CD4-positive, alpha-beta T cell treated with Interleukin-1 beta for 1 hour (primary cell): ENCODE measurements around the gene USP47.

ENCODE experiments used
- DNase-seq, 2 donors: peaks; one replicate each; pipeline ENCODE4 v3.0.0-alpha.2; 2020 to 2022

Gene USP47

GRCh38 chr11:11946878-11947277, 105.1 kb downstream of the USP47 start:
- no peak for DNase-seq

- no peak for DNase-seq
These were observed 106.1 kb downstream of the USP47 start for GRCh38 chr11:11947825-11948224.

- no peak for DNase-seq
These were observed 106.6 kb downstream of the USP47 start for GRCh38 chr11:11948242-11948947.

- no peak for DNase-seq
These were observed 107.7 kb downstream of the USP47 start for GRCh38 chr11:11949482-11949881.

- no peak for DNase-seq
These were observed 110.3 kb downstream of the USP47 start for GRCh38 chr11:11952036-11952435.

- no peak for DNase-seq
These were observed 114.2 kb downstream of the USP47 start for GRCh38 chr11:11956006-11956405.

- DNase-seq, result no peak
These were observed 116.8 kb downstream of the USP47 start for GRCh38 chr11:11958403-11959231.

- no peak for DNase-seq
These were observed 117.8 kb downstream of the USP47 start for GRCh38 chr11:11959601-11960000.

- DNase-seq, result peak in 1 of 2 donors; percentile 31
These were observed 118.9 kb downstream of the USP47 start for GRCh38 chr11:11960687-11961086.

- no peak for DNase-seq
These were observed 119.7 kb downstream of the USP47 start for GRCh38 chr11:11961399-11962028.

GRCh38 chr11:11963067-11963466, 121.3 kb downstream of the USP47 start:
- no peak for DNase-seq

- no peak for DNase-seq
These were observed 122.3 kb downstream of the USP47 start for GRCh38 chr11:11963842-11964773.

- DNase-seq, result no peak
These were observed 123.0 kb downstream of the USP47 start for GRCh38 chr11:11964774-11965150.

- DNase-seq, result no peak
These were observed 123.4 kb downstream of the USP47 start for GRCh38 chr11:11965192-11965591.

- DNase-seq, result no peak
These were observed 124.0 kb downstream of the USP47 start for GRCh38 chr11:11965656-11966353.

- no peak for DNase-seq
These were observed 124.6 kb downstream of the USP47 start for GRCh38 chr11:11966354-11966741.

- peak; percentile 59 to 65 for DNase-seq
These were observed 125.3 kb downstream of the USP47 start for GRCh38 chr11:11966826-11967668.

GRCh38 chr11:11967669-11968510, 126.1 kb downstream of the USP47 start:
- no peak for DNase-seq

- no peak for DNase-seq
These were observed 126.9 kb downstream of the USP47 start for GRCh38 chr11:11968511-11969280.
